SIG-M5 (cell line): ENCODE results near the gene CD300LF.

Source experiments
- DNase-seq: peaks from one replicate; lab custom pipeline; 2025; lab: John Stamatoyannopoulos, UW

CD300LF gene

GRCh38 chr17:74745548-74746177 is 32.9 kb upstream of the CD300LF start:
- DNase-seq, result no peak

GRCh38 chr17:74744714-74745547 is 32.2 kb upstream of the CD300LF start:
- no peak for DNase-seq

GRCh38 chr17:74744349-74744713 is 31.6 kb upstream of the CD300LF start:
- DNase-seq, result no peak

GRCh38 chr17:74743755-74744154 is 31.0 kb upstream of the CD300LF start:
- no peak for DNase-seq

- no peak for DNase-seq
These were observed 30.3 kb upstream of the CD300LF start for GRCh38 chr17:74742978-74743545.

GRCh38 chr17:74742153-74742515 is 29.4 kb upstream of the CD300LF start:
- no peak for DNase-seq

GRCh38 chr17:74740641-74741387 is 28.1 kb upstream of the CD300LF start:
- DNase-seq, result no peak

- DNase-seq, result no peak
These were observed 27.4 kb upstream of the CD300LF start for GRCh38 chr17:74740173-74740572.

- DNase-seq, result no peak
These were observed 26.6 kb upstream of the CD300LF start for GRCh38 chr17:74739227-74739831.

- DNase-seq, result no peak
These were observed 25.6 kb upstream of the CD300LF start for GRCh38 chr17:74738051-74738996.

- no peak for DNase-seq
These were observed 24.8 kb upstream of the CD300LF start for GRCh38 chr17:74737299-74738050.

- DNase-seq, result peak; percentile 56
These were observed 24.0 kb upstream of the CD300LF start, which contains the start of gene RAB37 for GRCh38 chr17:74736513-74737298. Gene RAB37 (plus strand): TSS chr17:74737256. CDS start chr17:74737273, 17 bp downstream.

- no peak for DNase-seq
These were observed 21.5 kb upstream of the CD300LF start for GRCh38 chr17:74734256-74734655.

- DNase-seq, result no peak
These were observed 20.8 kb upstream of the CD300LF start for GRCh38 chr17:74733365-74734122.

- no peak for DNase-seq
These were observed 19.5 kb upstream of the CD300LF start for GRCh38 chr17:74732042-74732867.

- no peak for DNase-seq
These were observed 18.6 kb upstream of the CD300LF start for GRCh38 chr17:74731347-74731605.

- no peak for DNase-seq
These were observed 18.0 kb upstream of the CD300LF start for GRCh38 chr17:74730491-74731346.
